ENCODE measurements around the gene GCSAML.

The GCSAML gene

GRCh38 chr1:247576514-247576913, 27.6 kb downstream of the GCSAML start:
- FAIRE-seq = peak; percentile 47

- FAIRE-seq = no peak
These were observed 30.1 kb downstream of the GCSAML start for GRCh38 chr1:247578946-247579460.

GRCh38 chr1:247588060-247588459, 39.1 kb downstream of the GCSAML start, which contains the start of gene OR2G2:
Gene OR2G2, plus strand, starts transcription at chr1:247588360. Its CDS starts 0 bp downstream, at chr1:247588360.
- FAIRE-seq = no peak

- no peak for FAIRE-seq
These were observed 56.4 kb downstream of the GCSAML start, which contains the start of gene OR2G3 for GRCh38 chr1:247605286-247605685. Gene OR2G3, plus strand, starts transcription at chr1:247605586. Its CDS starts 0 bp downstream, at chr1:247605586.

GRCh38 chr1:247613405-247613804, 64.5 kb downstream of the GCSAML start:
- FAIRE-seq = no peak

- FAIRE-seq = no peak
These were observed 65.7 kb downstream of the GCSAML start for GRCh38 chr1:247614625-247615024.

Data from A204.1 (cell line).